GM19025 (cell line): Measurements from ENCODE around the gene ACTL7B.

Experiments used
- ATAC-seq: cut with Tn5 transposase; IDR thresholded peaks from one replicate; pipeline ENCODE4 v1.9.1; 2021; ENCODE audit warnings: mild to moderate bottlenecking, low read depth, moderate library complexity; ENCODE audit not compliant: unreplicated experiment

Gene ACTL7B

GRCh38 chr9:108811944-108812343 lies 43.8 kb downstream of the ACTL7B start:
- ATAC-seq: no peak

GRCh38 chr9:108809269-108809668 lies 46.5 kb downstream of the ACTL7B start:
- no peak for ATAC-seq
